Tibial artery (tissue), 4 donors: Measurements from ENCODE around the gene REEP1.
"Not testable (repeated sequence)": the region's sequence is repeated elsewhere in the genome, so short reads cannot be mapped to it uniquely, and the experiment has no call there.

Source experiments
- DNase-seq, 2 donors: peaks; one replicate each; pipeline ENCODE4 v3.0.0-alpha.2; 2019
- H3K27ac ChIP-seq, 2 donors: fragments of 200-600 bp; sonication (generic) in 1 of 2; 1 replicate in 1 of 2; 2 replicates in 1 of 2; pipeline ENCODE4 v1.5.1; 2018 to 2019; ENCODE audit warnings: mild to moderate bottlenecking in 1 of 2
- H3K27me3 ChIP-seq, 2 donors: fragments of 200-600 bp; sonication (generic) in 1 of 2; one replicate each; pipeline versions ENCODE4 v1.5.1 to v1.6.0; 2016 to 2019
- H3K36me3 ChIP-seq, 3 donors: fragments of 200-600 bp; sonication (generic) in 2 of 3; one replicate each; pipeline ENCODE4 v1.5.1; 2016 to 2019; ENCODE audit warnings: mild to moderate bottlenecking in 2 of 3
- H3K4me1 ChIP-seq, 4 donors: fragments of 200-600 bp; sonication (generic) in 2 of 4; 1 replicate in 3 of 4; 2 replicates in 1 of 4; pipeline ENCODE4 v1.5.1; 2016 to 2019
- H3K4me3 ChIP-seq, 2 donors: fragments of 200-600 bp; sonication (generic) in 1 of 2; 1 replicate in 1 of 2; 2 replicates in 1 of 2; pipeline ENCODE4 v1.5.1; 2018 to 2019; ENCODE audit warnings: mild to moderate bottlenecking in 2 of 2
- H3K9me3 ChIP-seq, 3 donors: fragments of 200-600 bp; sonication (generic) in 1 of 3; one replicate each; pipeline ENCODE4 v1.5.1; 2016 to 2019
- intact Hi-C: fragments of 100-400 bp; cut with DNase I; formaldehyde crosslinking; loops from one replicate; pipeline ENCODE4 v1.15.0; 2023; ENCODE audit warnings: low total_unique reads
- TF ChIP-seq, protein P1 (sequence below), 2 experiments: fragments of 200-600 bp in 1 of 2; fragments of 450-650 bp in 1 of 2; IDR thresholded peaks; one replicate each; pipeline ENCODE4 v1.5.1; 2017 to 2019; ENCODE audit warnings: antibody characterized with exemption in 2 of 2, mild to moderate bottlenecking in 1 of 2, moderate library complexity in 1 of 2

Gene REEP1

DNA sequence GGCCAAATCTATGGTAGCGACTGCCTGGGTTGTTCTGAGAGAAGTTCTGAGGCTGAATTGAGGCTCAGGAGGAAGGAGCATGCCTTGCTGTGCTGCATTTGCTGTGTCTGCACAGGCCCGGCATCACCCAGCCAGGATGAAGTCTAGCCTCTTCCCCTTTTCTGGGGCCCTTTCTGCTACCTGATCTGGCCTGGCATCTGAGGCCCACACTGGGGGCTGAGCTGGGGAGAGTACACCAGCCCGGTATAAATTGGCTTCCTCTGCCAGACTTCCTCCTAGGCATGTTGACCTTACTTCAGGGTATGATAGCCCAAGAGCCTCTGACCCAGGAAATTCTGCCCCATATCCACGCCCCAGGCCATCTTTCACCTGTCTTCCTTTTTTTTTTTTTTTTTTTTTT lies 108.2 kb downstream of the REEP1 start:
- DNase-seq: no peak
- no peak overlapping the region for H3K27ac ChIP-seq
- TF ChIP-seq, protein P1, sequence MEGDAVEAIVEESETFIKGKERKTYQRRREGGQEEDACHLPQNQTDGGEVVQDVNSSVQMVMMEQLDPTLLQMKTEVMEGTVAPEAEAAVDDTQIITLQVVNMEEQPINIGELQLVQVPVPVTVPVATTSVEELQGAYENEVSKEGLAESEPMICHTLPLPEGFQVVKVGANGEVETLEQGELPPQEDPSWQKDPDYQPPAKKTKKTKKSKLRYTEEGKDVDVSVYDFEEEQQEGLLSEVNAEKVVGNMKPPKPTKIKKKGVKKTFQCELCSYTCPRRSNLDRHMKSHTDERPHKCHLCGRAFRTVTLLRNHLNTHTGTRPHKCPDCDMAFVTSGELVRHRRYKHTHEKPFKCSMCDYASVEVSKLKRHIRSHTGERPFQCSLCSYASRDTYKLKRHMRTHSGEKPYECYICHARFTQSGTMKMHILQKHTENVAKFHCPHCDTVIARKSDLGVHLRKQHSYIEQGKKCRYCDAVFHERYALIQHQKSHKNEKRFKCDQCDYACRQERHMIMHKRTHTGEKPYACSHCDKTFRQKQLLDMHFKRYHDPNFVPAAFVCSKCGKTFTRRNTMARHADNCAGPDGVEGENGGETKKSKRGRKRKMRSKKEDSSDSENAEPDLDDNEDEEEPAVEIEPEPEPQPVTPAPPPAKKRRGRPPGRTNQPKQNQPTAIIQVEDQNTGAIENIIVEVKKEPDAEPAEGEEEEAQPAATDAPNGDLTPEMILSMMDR (IDR thresholded peaks at IDR 0.05): no peak
- H3K4me3 ChIP-seq: no peak overlapping the region
- peaks cover 0 to 9% (median 0%) of the 10 kb centered on the region in 3 donors for H3K36me3 ChIP-seq
- no peaks in the 10 kb centered on the region for H3K27me3 ChIP-seq
- no peaks in the 10 kb centered on the region for H3K9me3 ChIP-seq
- intact Hi-C loops: loop anchor here (10.0 kb wide), 2 partner anchors 66 to 216 kb away; partner anchors contain the start of gene KDM3A
- H3K4me1 ChIP-seq: peaks cover 0 to 28% (median 17%) of the 10 kb centered on the region in 4 donors

DNA sequence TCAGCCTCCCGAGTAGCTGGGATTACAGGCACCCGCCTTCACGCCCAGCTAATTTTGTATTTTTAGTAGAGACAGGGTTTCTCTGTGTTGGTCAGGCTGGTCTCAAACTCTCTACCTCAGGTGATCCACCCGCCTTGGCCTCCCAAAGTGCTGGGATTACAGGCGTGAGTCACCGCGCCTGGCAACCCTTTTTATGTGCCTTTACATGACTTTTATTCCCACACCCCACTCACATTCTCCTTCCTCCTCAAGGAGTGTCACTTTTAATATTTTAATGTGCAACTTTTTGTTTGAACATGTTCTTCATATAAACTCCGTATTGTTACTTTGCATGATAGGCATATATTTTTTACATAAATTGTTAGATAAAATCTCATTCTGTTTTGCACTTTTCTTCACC lies 108.9 kb downstream of the REEP1 start:
- DNase-seq, H3K27me3 ChIP-seq, H3K36me3 ChIP-seq, H3K9me3 ChIP-seq, H3K4me3 ChIP-seq, H3K27ac ChIP-seq: not testable (repeated sequence)
- intact Hi-C loops: loop anchor here (10.0 kb wide), 2 partner anchors 66 to 216 kb away; partner anchors contain the start of gene KDM3A
- H3K4me1 ChIP-seq: peaks cover 0 to 29% (median 20%) of the 10 kb centered on the region in 4 donors

DNA sequence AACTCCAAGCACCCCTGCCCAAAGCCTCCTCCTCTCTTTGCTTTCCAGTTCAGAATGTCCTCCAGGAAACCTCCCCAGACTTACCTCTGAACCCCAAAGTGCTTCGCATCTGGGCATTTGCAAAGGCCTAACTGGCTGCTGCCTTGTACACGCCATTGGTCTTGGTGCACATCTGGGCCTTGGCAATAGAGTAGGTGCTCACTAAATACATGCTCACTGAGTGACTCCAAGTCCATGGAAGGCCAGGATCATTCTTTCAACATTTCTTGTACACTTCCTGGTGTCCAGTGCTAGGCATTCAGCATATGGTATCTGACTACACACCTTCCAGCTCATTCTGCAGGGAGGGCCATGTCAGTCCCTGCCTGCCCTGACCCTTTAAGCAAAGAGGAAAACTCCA lies 109.7 kb downstream of the REEP1 start:
- intact Hi-C loops: loop anchor here (10.0 kb wide), 2 partner anchors 67 to 217 kb away; partner anchors contain the start of gene KDM3A
- peaks cover 0 to 9% (median 0%) of the 10 kb centered on the region in 3 donors for H3K36me3 ChIP-seq
- H3K4me3 ChIP-seq: no peak overlapping the region
- H3K4me1 ChIP-seq: peaks cover 0 to 34% (median 29%) of the 10 kb centered on the region in 4 donors
- TF ChIP-seq, protein P1 (IDR thresholded peaks at IDR 0.05): no peak
- H3K27me3 ChIP-seq: no peaks in the 10 kb centered on the region
- no peaks in the 10 kb centered on the region for H3K9me3 ChIP-seq
- DNase-seq: no peak
- no peak overlapping the region for H3K27ac ChIP-seq

DNA sequence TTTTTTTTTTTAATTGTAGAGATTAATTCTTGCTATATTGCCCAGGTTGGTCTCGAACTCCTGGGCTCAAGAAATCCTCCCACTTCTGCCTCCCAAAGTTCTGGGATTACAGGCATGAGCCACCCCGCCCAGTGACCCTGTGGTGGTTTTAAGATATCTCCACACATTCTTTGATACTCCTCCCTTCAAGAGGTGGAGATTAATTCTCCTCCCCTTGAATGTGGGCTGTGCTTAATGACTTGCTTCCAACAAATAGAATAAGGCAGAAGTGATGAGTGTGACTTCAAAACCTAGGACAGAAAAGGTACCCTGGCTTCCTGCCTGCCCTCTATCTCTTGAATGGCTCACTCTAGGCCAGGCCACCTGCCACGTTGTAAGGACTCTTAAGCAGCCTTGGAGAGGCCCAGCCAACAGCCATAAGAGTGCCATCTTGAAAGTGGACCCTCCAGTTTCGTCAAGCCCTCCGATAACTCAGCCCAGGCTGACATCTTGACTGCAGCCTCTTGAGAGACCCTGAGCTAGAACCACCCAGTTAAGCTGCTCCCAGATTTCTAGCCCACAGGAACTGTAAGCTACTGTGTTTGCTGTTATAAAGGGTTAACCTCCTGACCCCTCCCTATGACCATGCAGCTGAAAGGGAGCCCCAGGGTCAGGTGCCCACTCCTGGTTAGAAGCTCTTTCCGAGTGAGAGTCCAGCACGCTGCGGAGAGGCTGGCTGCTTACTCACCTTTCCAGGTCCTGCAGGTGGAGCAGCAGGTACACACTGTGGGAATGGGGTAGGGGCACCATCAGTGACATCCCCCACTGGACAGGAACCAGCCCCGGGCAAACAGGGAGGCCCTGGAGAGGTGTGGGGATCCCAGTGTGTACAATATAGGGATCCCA lies 110.5 kb downstream of the REEP1 start:
- Histone ChIP-seq H3K36me3 (peaks cover 0 to 5% (median 0%) of the 10 kb centered on the region in 3 donors), H3K27ac (peak overlapping the region in 1 of 2 donors; percentile 91), H3K27me3 (no peaks in the 10 kb centered on the region), H3K9me3 (no peaks in the 10 kb centered on the region), H3K4me1 (peaks cover 0 to 42% (median 37%) of the 10 kb centered on the region in 4 donors), H3K4me3 (no peak overlapping the region)
- TF ChIP-seq, protein P1 (IDR thresholded peaks at IDR 0.05): no peak
- DNase-seq: no peak
- intact Hi-C loops: loop anchor here (10.0 kb wide), 2 partner anchors 68 to 218 kb away; partner anchors contain the start of gene KDM3A

DNA sequence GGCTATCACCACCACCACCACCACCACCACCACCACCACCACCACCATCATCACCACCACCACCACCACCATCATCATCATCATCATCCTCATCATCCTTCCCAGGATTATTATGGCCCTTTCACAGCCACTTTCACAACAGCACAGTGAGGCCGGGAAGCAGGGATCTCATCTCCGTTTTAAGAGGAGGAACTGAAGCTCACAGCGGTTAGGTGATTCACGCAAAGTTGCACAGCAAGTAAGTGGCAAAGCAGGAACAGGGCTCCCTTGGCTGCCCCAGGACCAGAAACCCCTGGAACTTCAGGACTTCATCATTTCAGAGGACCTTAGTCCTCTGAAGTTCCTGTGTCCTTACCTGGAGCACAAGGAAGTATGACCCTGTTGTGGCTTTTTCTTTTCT lies 111.4 kb downstream of the REEP1 start:
- intact Hi-C loops: loop anchor here (10.0 kb wide), 2 partner anchors 69 to 219 kb away; partner anchors contain the start of gene KDM3A
- peaks cover 0 to 50% (median 41%) of the 10 kb centered on the region in 4 donors for H3K4me1 ChIP-seq
- no peak overlapping the region for H3K4me3 ChIP-seq
- H3K27ac ChIP-seq: peak overlapping the region; percentile 91
- DNase-seq: no peak
- no peaks in the 10 kb centered on the region for H3K9me3 ChIP-seq
- peaks cover 0 to 5% (median 0%) of the 10 kb centered on the region in 3 donors for H3K36me3 ChIP-seq
- TF ChIP-seq, protein P1 (IDR thresholded peaks at IDR 0.05): no peak
- no peaks in the 10 kb centered on the region for H3K27me3 ChIP-seq

DNA sequence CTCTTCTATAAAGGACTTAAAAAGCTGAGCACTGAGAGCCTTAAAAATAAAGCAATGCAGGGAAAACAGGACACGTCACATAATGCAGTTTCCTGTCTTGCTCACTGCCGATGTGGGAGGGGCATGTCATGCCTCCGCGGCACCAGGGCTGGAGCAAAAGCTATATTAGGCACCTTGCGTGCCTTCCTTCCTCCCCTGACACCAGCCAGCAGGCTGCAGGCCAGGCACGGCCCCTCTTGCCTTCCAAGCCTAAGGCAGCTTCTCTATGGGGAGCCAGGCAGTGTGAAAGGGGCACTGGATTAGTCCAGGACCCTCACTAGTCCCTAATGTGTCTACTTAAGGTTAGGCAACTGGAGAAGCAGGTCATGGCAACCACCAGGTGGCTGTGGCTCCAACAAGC lies 111.8 kb downstream of the REEP1 start:
- H3K27ac ChIP-seq: peak overlapping the region; percentile 91

More for the DNA sequence above, 111.8 kb downstream of the REEP1 start:
- Histone ChIP-seq H3K4me1 (peaks cover 0 to 54% (median 41%) of the 10 kb centered on the region in 4 donors), H3K4me3 (peak overlapping the region; percentile 39 to 40), H3K36me3 (peaks cover 0 to 5% (median 0%) of the 10 kb centered on the region in 3 donors), H3K9me3 (no peaks in the 10 kb centered on the region), H3K27me3 (no peaks in the 10 kb centered on the region)
- TF ChIP-seq, protein P1 (IDR thresholded peaks at IDR 0.05): no peak
- peak; percentile 70 to 93 for DNase-seq
- intact Hi-C loops: loop anchor here (10.0 kb wide), 2 partner anchors 69 to 219 kb away; partner anchors contain the start of gene KDM3A
